HEK293 (cell line): ENCODE results near the gene PPM1N.

ENCODE experiments used
- BCL11A ChIP-seq: fragments of 450-650 bp; formaldehyde crosslinking; IDR thresholded peaks from 2 replicates; pipeline ENCODE4 v1.5.1; 2016; ENCODE audit warnings: low read depth, missing biosample characterization, missing genetic modification characterization
- KLF16 ChIP-seq: fragments of 450-650 bp; formaldehyde crosslinking; IDR thresholded peaks from 2 replicates; pipeline ENCODE4 v1.5.1; 2017; ENCODE audit warnings: missing biosample characterization, missing genetic modification characterization
- ZNF10 ChIP-seq: fragments of 450-650 bp; formaldehyde crosslinking; IDR thresholded peaks from 2 replicates; pipeline ENCODE4 v1.5.1; 2017; ENCODE audit warnings: missing biosample characterization, missing genetic modification characterization
- ZNF121 ChIP-seq: fragments of 450-650 bp; formaldehyde crosslinking; IDR thresholded peaks from 2 replicates; pipeline ENCODE4 v1.5.1; 2016; ENCODE audit warnings: missing biosample characterization, missing genetic modification characterization
- ZNF174 ChIP-seq: fragments of 450-650 bp; formaldehyde crosslinking; IDR thresholded peaks from 2 replicates; pipeline ENCODE4 v1.5.0; 2017; ENCODE audit warnings: missing biosample characterization, mild to moderate bottlenecking, missing genetic modification characterization
- ZNF175 ChIP-seq: fragments of 450-650 bp; formaldehyde crosslinking; IDR thresholded peaks from 2 replicates; pipeline ENCODE4 v1.5.1; 2016; ENCODE audit warnings: missing biosample characterization, missing genetic modification characterization
- ZNF23 ChIP-seq: fragments of 450-650 bp; formaldehyde crosslinking; IDR thresholded peaks from 2 replicates; pipeline ENCODE4 v1.5.1; 2016; ENCODE audit warnings: missing biosample characterization, missing genetic modification characterization, borderline replicate concordance
- ZNF350 ChIP-seq: fragments of 450-650 bp; formaldehyde crosslinking; IDR thresholded peaks from 2 replicates; pipeline ENCODE4 v1.5.0; 2017; ENCODE audit warnings: missing biosample characterization, mild to moderate bottlenecking, missing genetic modification characterization
- ZNF621 ChIP-seq: fragments of 450-650 bp; formaldehyde crosslinking; IDR thresholded peaks from 2 replicates; pipeline ENCODE4 v1.5.1; 2017; ENCODE audit warnings: missing biosample characterization, missing genetic modification characterization
- ZNF626 ChIP-seq: fragments of 450-650 bp; sonication (Bioruptor Pico); formaldehyde crosslinking; IDR thresholded peaks from 2 replicates; pipeline ENCODE4 v1.5.1; 2018; ENCODE audit warnings: missing biosample characterization, missing genetic modification characterization, inconsistent platforms
- ZNF747 ChIP-seq: fragments of 450-650 bp; formaldehyde crosslinking; IDR thresholded peaks from 2 replicates; pipeline ENCODE4 v1.5.1; 2016; ENCODE audit warnings: missing biosample characterization, missing genetic modification characterization
- ZNF768 ChIP-seq: fragments of 450-650 bp; formaldehyde crosslinking; IDR thresholded peaks from 2 replicates; pipeline ENCODE4 v1.5.1; 2018; ENCODE audit warnings: missing biosample characterization, mild to moderate bottlenecking, missing genetic modification characterization
- ZNF843 ChIP-seq: fragments of 450-650 bp; formaldehyde crosslinking; IDR thresholded peaks from 2 replicates; pipeline ENCODE4 v1.5.1; 2016; ENCODE audit warnings: missing biosample characterization, missing genetic modification characterization
- TF ChIP-seq, protein P1 (sequence below): fragments of 450-650 bp; formaldehyde crosslinking; IDR thresholded peaks from 2 replicates; pipeline ENCODE4 v1.5.1; 2016; ENCODE audit warnings: missing biosample characterization, missing genetic modification characterization, borderline replicate concordance
- TF ChIP-seq, protein P2 (sequence below): fragments of 450-650 bp; formaldehyde crosslinking; IDR thresholded peaks from 2 replicates; pipeline ENCODE4 v1.5.1; 2016; ENCODE audit warnings: missing biosample characterization, missing genetic modification characterization, low read depth
- TF ChIP-seq, protein P3 (sequence below): fragments of 450-650 bp; formaldehyde crosslinking; IDR thresholded peaks from 2 replicates; pipeline ENCODE4 v1.5.1; 2016; ENCODE audit warnings: missing biosample characterization, missing genetic modification characterization
- TF ChIP-seq, protein P4 (sequence below): fragments of 450-650 bp; formaldehyde crosslinking; IDR thresholded peaks from 2 replicates; pipeline ENCODE4 v1.5.1; 2016; ENCODE audit warnings: missing biosample characterization, missing genetic modification characterization
- TF ChIP-seq, protein P5 (sequence below): fragments of 450-650 bp; formaldehyde crosslinking; IDR thresholded peaks from 2 replicates; pipeline ENCODE4 v1.5.1; 2016; ENCODE audit warnings: missing biosample characterization, missing genetic modification characterization
- TF ChIP-seq, protein P6 (sequence below): fragments of 450-650 bp; formaldehyde crosslinking; IDR thresholded peaks from 2 replicates; pipeline ENCODE4 v1.5.1; 2016; ENCODE audit warnings: missing biosample characterization, missing genetic modification characterization

Gene PPM1N

DNA sequence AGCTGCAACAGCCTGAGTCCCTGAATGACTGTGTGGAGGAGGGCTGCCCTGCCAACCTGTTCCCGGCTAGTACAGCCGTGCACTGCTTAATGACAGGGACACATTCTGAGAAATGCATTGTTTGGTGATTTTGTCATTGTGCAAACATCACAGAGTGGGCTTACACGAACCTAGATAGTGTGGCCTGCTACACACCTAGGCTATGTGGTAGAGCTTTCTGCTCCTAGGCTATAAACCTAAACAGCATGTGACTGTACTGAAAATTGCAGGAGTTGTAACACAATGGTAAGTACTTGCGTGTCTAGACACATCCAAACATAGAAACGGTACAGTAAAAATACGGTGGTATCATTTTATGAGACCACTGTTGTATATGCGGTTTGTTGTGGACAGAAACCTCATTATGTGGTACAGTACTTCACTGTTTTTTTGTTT lies 44.0 kb downstream of the PPM1N start (continued):
- TF ChIP-seq, protein P1, sequence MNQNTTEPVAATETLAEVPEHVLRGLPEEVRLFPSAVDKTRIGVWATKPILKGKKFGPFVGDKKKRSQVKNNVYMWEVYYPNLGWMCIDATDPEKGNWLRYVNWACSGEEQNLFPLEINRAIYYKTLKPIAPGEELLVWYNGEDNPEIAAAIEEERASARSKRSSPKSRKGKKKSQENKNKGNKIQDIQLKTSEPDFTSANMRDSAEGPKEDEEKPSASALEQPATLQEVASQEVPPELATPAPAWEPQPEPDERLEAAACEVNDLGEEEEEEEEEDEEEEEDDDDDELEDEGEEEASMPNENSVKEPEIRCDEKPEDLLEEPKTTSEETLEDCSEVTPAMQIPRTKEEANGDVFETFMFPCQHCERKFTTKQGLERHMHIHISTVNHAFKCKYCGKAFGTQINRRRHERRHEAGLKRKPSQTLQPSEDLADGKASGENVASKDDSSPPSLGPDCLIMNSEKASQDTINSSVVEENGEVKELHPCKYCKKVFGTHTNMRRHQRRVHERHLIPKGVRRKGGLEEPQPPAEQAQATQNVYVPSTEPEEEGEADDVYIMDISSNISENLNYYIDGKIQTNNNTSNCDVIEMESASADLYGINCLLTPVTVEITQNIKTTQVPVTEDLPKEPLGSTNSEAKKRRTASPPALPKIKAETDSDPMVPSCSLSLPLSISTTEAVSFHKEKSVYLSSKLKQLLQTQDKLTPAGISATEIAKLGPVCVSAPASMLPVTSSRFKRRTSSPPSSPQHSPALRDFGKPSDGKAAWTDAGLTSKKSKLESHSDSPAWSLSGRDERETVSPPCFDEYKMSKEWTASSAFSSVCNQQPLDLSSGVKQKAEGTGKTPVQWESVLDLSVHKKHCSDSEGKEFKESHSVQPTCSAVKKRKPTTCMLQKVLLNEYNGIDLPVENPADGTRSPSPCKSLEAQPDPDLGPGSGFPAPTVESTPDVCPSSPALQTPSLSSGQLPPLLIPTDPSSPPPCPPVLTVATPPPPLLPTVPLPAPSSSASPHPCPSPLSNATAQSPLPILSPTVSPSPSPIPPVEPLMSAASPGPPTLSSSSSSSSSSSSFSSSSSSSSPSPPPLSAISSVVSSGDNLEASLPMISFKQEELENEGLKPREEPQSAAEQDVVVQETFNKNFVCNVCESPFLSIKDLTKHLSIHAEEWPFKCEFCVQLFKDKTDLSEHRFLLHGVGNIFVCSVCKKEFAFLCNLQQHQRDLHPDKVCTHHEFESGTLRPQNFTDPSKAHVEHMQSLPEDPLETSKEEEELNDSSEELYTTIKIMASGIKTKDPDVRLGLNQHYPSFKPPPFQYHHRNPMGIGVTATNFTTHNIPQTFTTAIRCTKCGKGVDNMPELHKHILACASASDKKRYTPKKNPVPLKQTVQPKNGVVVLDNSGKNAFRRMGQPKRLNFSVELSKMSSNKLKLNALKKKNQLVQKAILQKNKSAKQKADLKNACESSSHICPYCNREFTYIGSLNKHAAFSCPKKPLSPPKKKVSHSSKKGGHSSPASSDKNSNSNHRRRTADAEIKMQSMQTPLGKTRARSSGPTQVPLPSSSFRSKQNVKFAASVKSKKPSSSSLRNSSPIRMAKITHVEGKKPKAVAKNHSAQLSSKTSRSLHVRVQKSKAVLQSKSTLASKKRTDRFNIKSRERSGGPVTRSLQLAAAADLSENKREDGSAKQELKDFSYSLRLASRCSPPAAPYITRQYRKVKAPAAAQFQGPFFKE (tag by site-specific recombination): no peak
- TF ChIP-seq KLF16 (tag by site-specific recombination): no peak
- no peak for TF ChIP-seq ZNF121 (tag by site-specific recombination)
- no peak for TF ChIP-seq ZNF621 (tag by site-specific recombination)
- TF ChIP-seq, protein P2, sequence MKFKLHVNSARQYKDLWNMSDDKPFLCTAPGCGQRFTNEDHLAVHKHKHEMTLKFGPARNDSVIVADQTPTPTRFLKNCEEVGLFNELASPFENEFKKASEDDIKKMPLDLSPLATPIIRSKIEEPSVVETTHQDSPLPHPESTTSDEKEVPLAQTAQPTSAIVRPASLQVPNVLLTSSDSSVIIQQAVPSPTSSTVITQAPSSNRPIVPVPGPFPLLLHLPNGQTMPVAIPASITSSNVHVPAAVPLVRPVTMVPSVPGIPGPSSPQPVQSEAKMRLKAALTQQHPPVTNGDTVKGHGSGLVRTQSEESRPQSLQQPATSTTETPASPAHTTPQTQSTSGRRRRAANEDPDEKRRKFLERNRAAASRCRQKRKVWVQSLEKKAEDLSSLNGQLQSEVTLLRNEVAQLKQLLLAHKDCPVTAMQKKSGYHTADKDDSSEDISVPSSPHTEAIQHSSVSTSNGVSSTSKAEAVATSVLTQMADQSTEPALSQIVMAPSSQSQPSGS (tag by site-specific recombination): peak; percentile 47
- TF ChIP-seq, protein P3, sequence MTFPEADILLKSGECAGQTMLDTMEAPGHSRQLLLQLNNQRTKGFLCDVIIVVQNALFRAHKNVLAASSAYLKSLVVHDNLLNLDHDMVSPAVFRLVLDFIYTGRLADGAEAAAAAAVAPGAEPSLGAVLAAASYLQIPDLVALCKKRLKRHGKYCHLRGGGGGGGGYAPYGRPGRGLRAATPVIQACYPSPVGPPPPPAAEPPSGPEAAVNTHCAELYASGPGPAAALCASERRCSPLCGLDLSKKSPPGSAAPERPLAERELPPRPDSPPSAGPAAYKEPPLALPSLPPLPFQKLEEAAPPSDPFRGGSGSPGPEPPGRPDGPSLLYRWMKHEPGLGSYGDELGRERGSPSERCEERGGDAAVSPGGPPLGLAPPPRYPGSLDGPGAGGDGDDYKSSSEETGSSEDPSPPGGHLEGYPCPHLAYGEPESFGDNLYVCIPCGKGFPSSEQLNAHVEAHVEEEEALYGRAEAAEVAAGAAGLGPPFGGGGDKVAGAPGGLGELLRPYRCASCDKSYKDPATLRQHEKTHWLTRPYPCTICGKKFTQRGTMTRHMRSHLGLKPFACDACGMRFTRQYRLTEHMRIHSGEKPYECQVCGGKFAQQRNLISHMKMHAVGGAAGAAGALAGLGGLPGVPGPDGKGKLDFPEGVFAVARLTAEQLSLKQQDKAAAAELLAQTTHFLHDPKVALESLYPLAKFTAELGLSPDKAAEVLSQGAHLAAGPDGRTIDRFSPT (tag by site-specific recombination): no peak
- no peak for TF ChIP-seq ZNF768 (tag by site-specific recombination)
- no peak for TF ChIP-seq ZNF23 (tag by site-specific recombination)
- TF ChIP-seq ZNF10 (tag by site-specific recombination): peak; percentile 92
- TF ChIP-seq ZNF747: no peak
- no peak for TF ChIP-seq ZNF175 (tag by site-specific recombination)
- TF ChIP-seq, protein P4, sequence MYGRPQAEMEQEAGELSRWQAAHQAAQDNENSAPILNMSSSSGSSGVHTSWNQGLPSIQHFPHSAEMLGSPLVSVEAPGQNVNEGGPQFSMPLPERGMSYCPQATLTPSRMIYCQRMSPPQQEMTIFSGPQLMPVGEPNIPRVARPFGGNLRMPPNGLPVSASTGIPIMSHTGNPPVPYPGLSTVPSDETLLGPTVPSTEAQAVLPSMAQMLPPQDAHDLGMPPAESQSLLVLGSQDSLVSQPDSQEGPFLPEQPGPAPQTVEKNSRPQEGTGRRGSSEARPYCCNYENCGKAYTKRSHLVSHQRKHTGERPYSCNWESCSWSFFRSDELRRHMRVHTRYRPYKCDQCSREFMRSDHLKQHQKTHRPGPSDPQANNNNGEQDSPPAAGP: no peak
- no peak for TF ChIP-seq ZNF174 (tag by site-specific recombination)
- no peak for TF ChIP-seq ZNF626 (tag by site-specific recombination)
- TF ChIP-seq ZNF350: no peak
- TF ChIP-seq, protein P5, sequence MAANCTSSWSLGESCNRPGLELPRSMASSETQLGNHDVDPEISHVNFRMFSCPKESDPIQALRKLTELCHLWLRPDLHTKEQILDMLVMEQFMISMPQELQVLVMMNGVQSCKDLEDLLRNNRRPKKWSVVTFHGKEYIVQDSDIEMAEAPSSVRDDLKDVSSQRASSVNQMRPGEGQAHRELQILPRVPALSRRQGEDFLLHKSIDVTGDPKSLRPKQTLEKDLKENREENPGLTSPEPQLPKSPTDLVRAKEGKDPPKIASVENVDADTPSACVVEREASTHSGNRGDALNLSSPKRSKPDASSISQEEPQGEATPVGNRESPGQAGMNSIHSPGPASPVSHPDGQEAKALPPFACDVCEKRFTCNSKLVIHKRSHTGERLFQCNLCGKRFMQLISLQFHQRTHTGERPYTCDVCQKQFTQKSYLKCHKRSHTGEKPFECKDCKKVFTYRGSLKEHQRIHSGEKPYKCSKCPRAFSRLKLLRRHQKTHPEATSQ (tag by site-specific recombination): no peak
- peak; percentile 80 for TF ChIP-seq ZNF843
- TF ChIP-seq BCL11A (tag by site-specific recombination): peak; percentile 52; the same call in 1 of the 2 replicates
- TF ChIP-seq, protein P6, sequence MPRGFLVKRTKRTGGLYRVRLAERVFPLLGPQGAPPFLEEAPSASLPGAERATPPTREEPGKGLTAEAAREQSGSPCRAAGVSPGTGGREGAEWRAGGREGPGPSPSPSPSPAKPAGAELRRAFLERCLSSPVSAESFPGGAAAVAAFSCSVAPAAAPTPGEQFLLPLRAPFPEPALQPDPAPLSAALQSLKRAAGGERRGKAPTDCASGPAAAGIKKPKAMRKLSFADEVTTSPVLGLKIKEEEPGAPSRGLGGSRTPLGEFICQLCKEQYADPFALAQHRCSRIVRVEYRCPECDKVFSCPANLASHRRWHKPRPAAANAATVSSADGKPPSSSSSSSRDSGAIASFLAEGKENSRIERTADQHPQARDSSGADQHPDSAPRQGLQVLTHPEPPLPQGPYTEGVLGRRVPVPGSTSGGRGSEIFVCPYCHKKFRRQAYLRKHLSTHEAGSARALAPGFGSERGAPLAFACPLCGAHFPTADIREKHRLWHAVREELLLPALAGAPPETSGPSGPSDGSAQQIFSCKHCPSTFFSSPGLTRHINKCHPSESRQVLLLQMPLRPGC (tag by site-specific recombination): peak; percentile 64; the same call in 1 of the 2 replicates
